EH (cell line): Measurements from ENCODE around the gene SMARCC2.
A peak's percentile ranks its signal among the peaks of the same experiment; 100 is the strongest.

Experiments used
- DNase-seq: peaks from one replicate; pipeline ENCODE4 v3.0.0-alpha.2; 2015; ENCODE audit warnings: low read depth

Gene SMARCC2

GRCh38 chr12:56189099-56189917 lies at the start of gene SMARCC2:
Gene SMARCC2 (minus strand): TSS chr12:56189483. CDS start chr12:56189461, 22 bp downstream.
- peak; percentile 90 for DNase-seq

GRCh38 chr12:56237552-56237951 lies 48.3 kb upstream of the SMARCC2 start:
- DNase-seq = peak; percentile 31

- no peak for DNase-seq
These were observed 47.7 kb upstream of the SMARCC2 start for GRCh38 chr12:56236985-56237384.

GRCh38 chr12:56236091-56236490 lies 46.8 kb upstream of the SMARCC2 start:
- DNase-seq = no peak

GRCh38 chr12:56234746-56235436 lies 45.6 kb upstream of the SMARCC2 start:
- no peak for DNase-seq

GRCh38 chr12:56231184-56231582 lies 41.9 kb upstream of the SMARCC2 start:
- no peak for DNase-seq

- DNase-seq = no peak
These were observed 41.3 kb upstream of the SMARCC2 start for GRCh38 chr12:56230432-56231183.

- DNase-seq = no peak
These were observed 40.7 kb upstream of the SMARCC2 start, which contains the start of gene SLC39A5 for GRCh38 chr12:56229916-56230431. Gene SLC39A5 (plus strand): TSS chr12:56230051. CDS start chr12:56231275, 1,224 bp downstream.

- DNase-seq = no peak
These were observed 39.8 kb upstream of the SMARCC2 start for GRCh38 chr12:56229082-56229481.

GRCh38 chr12:56224954-56225353 lies 35.7 kb upstream of the SMARCC2 start:
- no peak for DNase-seq

GRCh38 chr12:56224102-56224701 lies 34.9 kb upstream of the SMARCC2 start, which contains the start of gene NABP2:
Gene NABP2 (plus strand): TSS chr12:56224342. CDS start chr12:56224857, 515 bp downstream.
- DNase-seq = peak; percentile 99

GRCh38 chr12:56223571-56224101 lies 34.4 kb upstream of the SMARCC2 start:
- DNase-seq = no peak

GRCh38 chr12:56222531-56222895 lies 33.2 kb upstream of the SMARCC2 start:
- DNase-seq = no peak

GRCh38 chr12:56221757-56222530 lies 32.7 kb upstream of the SMARCC2 start, which contains the start of gene RNF41:
Gene RNF41 (minus strand): TSS chr12:56221922. CDS start chr12:56214047, 7,875 bp downstream.
- peak; percentile 99 for DNase-seq

- peak; percentile 94 for DNase-seq
These were observed 32.0 kb upstream of the SMARCC2 start for GRCh38 chr12:56221232-56221756.

- peak; percentile 81 for DNase-seq
These were observed 31.4 kb upstream of the SMARCC2 start for GRCh38 chr12:56220611-56221231.

GRCh38 chr12:56219840-56220239 lies 30.6 kb upstream of the SMARCC2 start:
- no peak for DNase-seq

- DNase-seq = no peak
These were observed 27.2 kb upstream of the SMARCC2 start for GRCh38 chr12:56216461-56216860.

- DNase-seq = no peak
These were observed 24.6 kb upstream of the SMARCC2 start for GRCh38 chr12:56213878-56214277.

- DNase-seq = no peak
These were observed 23.1 kb upstream of the SMARCC2 start for GRCh38 chr12:56212361-56212760.
